ENCODE data around the gene SETD5. TPM values are rescaled to one million over a fixed set of nuclear protein-coding genes. Genes with fewer than 3 reads are reported as not detected.

Gene SETD5
- total and polyA plus RNA-seq, 10 donors, result 9.7 to 159 (median 118) TPM

- no peak for TF ChIP-seq CTCF (IDR thresholded peaks at IDR 0.05 in 8 of 11, conservative IDR thresholded peaks at IDR 0.05 in 3 of 11)
- no peak for TF ChIP-seq POLR2AphosphoS5 (IDR thresholded peaks at IDR 0.05)
- no peak for TF ChIP-seq POLR2A (IDR thresholded peaks at IDR 0.05)
- intact Hi-C loops (cut with DNase I; ENCODE audit: low total_unique reads), result no loop called here
- WGBS, 5 donors, result 53 to 70% (median 57%) methylated on average over 4 of the region's 4 CpGs
- Histone ChIP-seq H3K4me1 (no peaks in the 10 kb centered on the region), H3K4me3 (no peak overlapping the region), H3K27me3 (replicated peaks in 1 of 7) (no peaks in the 10 kb centered on the region), H3K36me3 (peaks cover 0 to 99% (median 73%) of the 10 kb centered on the region in 6 donors), H3K9me3 (no peaks in the 10 kb centered on the region), H3K27ac (no peak overlapping the region)
- no peak for DNase-seq
Observed at GRCh38 chr3:9379327-9379726, 18.1 kb upstream of the SETD5 start.

- intact Hi-C loops (cut with DNase I; ENCODE audit: low total_unique reads), result no loop called here
- Histone ChIP-seq H3K27ac (no peak overlapping the region), H3K4me3 (no peak overlapping the region), H3K27me3 (replicated peaks in 1 of 7) (no peaks in the 10 kb centered on the region), H3K4me1 (peaks cover 0 to 5% (median 0%) of the 10 kb centered on the region in 6 donors), H3K9me3 (no peaks in the 10 kb centered on the region), H3K36me3 (peaks cover 0 to 99% (median 73%) of the 10 kb centered on the region in 6 donors)
- no peak for DNase-seq
- 73 to 93% (median 86%) methylated on average over 3 of the region's 3 CpGs for WGBS, 5 donors
- TF ChIP-seq POLR2AphosphoS5 (IDR thresholded peaks at IDR 0.05) (no peak), CTCF (IDR thresholded peaks at IDR 0.05 in 8 of 11, conservative IDR thresholded peaks at IDR 0.05 in 3 of 11) (no peak), POLR2A (IDR thresholded peaks at IDR 0.05) (no peak)
Observed at GRCh38 chr3:9380014-9380413, 17.4 kb upstream of the SETD5 start.

- H3K27ac ChIP-seq, result peak overlapping the region in 1 of 8 donors; percentile 22
- TF ChIP-seq POLR2AphosphoS5 (IDR thresholded peaks at IDR 0.05) (peak in 1 of 3 donors; percentile 41), CTCF (IDR thresholded peaks at IDR 0.05 in 8 of 11, conservative IDR thresholded peaks at IDR 0.05 in 3 of 11) (no peak), POLR2A (IDR thresholded peaks at IDR 0.05) (no peak)
Observed at GRCh38 chr3:9384141-9384828, 13.1 kb upstream of the SETD5 start.

GRCh38 chr3:9385187-9386077 is 12.0 kb upstream of the SETD5 start:
- H3K9me3 ChIP-seq, result no peaks in the 10 kb centered on the region
- H3K36me3 ChIP-seq, result peaks cover 1 to 99% (median 77%) of the 10 kb centered on the region in 6 donors
- TF ChIP-seq CTCF (IDR thresholded peaks at IDR 0.05 in 8 of 11, conservative IDR thresholded peaks at IDR 0.05 in 3 of 11) (no peak), POLR2AphosphoS5 (IDR thresholded peaks at IDR 0.05) (no peak), POLR2A (IDR thresholded peaks at IDR 0.05) (no peak)
- intact Hi-C loops (cut with DNase I; ENCODE audit: low total_unique reads), result no loop called here
- no peak for DNase-seq
- H3K27me3 ChIP-seq (replicated peaks in 1 of 7), result no peaks in the 10 kb centered on the region
- WGBS, 5 donors, result 91 to 96% (median 93%) methylated on average over 2 of the region's 2 CpGs
- peak overlapping the region in 2 of 8 donors; percentile 40 to 57 for H3K27ac ChIP-seq
- no peak overlapping the region for H3K4me3 ChIP-seq
- H3K4me1 ChIP-seq, result peaks cover 0 to 49% (median 3%) of the 10 kb centered on the region in 6 donors

More at GRCh38 chr3:9384141-9384828, 13.1 kb upstream of the SETD5 start:
- H3K9me3 ChIP-seq, result no peaks in the 10 kb centered on the region
- intact Hi-C loops (cut with DNase I; ENCODE audit: low total_unique reads), result no loop called here
- WGBS, 5 donors, result 83 to 91% (median 87%) methylated on average over 13 of the region's 13 CpGs
- H3K36me3 ChIP-seq, result peaks cover 0 to 99% (median 77%) of the 10 kb centered on the region in 6 donors
- H3K4me1 ChIP-seq, result peaks cover 0 to 37% (median 3%) of the 10 kb centered on the region in 6 donors
- H3K27me3 ChIP-seq (replicated peaks in 1 of 7), result no peaks in the 10 kb centered on the region
- DNase-seq, result no peak
- H3K4me3 ChIP-seq, result no peak overlapping the region
